GM13977 (cell line): Measurements from ENCODE around the gene GORASP2.
A peak's percentile ranks its signal among the peaks of the same experiment; 100 is the strongest.

Source experiments
- DNase-seq: peaks from one replicate; pipeline ENCODE4 v3.0.0; 2012; ENCODE audit warnings: low spot score
- CTCF ChIP-seq: IDR thresholded peaks from 2 replicates; pipeline ENCODE4 v1.5.1; 2012; ENCODE audit warnings: mild to moderate bottlenecking, control low read depth; ENCODE audit not compliant: insufficient read depth; ENCODE audit errors: extremely low read depth, missing control alignments
- in situ Hi-C: fragments of 300-500 bp; cut with MboI; formaldehyde crosslinking; loops from one replicate; pipeline ENCODE4 v1.12.0; 2022; ENCODE audit warnings: low sequenced_read_pairs, low pct_unique_long_range_greater_than_20kb, mixed read lengths, inconsistent platforms; ENCODE audit not compliant: unreplicated experiment

GORASP2 gene

GRCh38 chr2:170929686-170930050 lies 615 bp downstream of the GORASP2 start:
- peak; percentile 53 for DNase-seq
- in situ Hi-C loops: no loop called here
- no peak for TF ChIP-seq CTCF

GRCh38 chr2:170930131-170930990 lies 1.3 kb downstream of the GORASP2 start:
- no peak for TF ChIP-seq CTCF
- peak; percentile 77 for DNase-seq
- in situ Hi-C loops: no loop called here

GRCh38 chr2:170930991-170931266 lies 1.9 kb downstream of the GORASP2 start:
- no peak for TF ChIP-seq CTCF
- DNase-seq: no peak
- in situ Hi-C loops: no loop called here

GRCh38 chr2:170932166-170932565 lies 3.1 kb downstream of the GORASP2 start:
- no peak for DNase-seq
- TF ChIP-seq CTCF: no peak
- in situ Hi-C loops: no loop called here

- no peak for TF ChIP-seq CTCF
- DNase-seq: no peak
- in situ Hi-C loops: no loop called here
Measured at GRCh38 chr2:170932948-170933347, 3.9 kb downstream of the GORASP2 start.

GRCh38 chr2:170937709-170938379 lies 8.8 kb downstream of the GORASP2 start:
- in situ Hi-C loops: no loop called here
- TF ChIP-seq CTCF: no peak
- DNase-seq: no peak
